ENCODE data around the gene WFS1. TPM values are rescaled to one million over a fixed set of nuclear protein-coding genes. Genes with fewer than 3 reads are reported as not detected.
A peak's percentile ranks its signal among the peaks of the same experiment; 100 is the strongest.

WFS1 gene
- total and polyA plus RNA-seq, 2 of the 4 experiments (the other 2 are of a cell fraction): 9.7 to 42.4 TPM

- Histone ChIP-seq H3K4ac (ENCODE audit: low read depth, low read length) (no peak overlapping the region), H3K23ac (ENCODE audit: low read depth, low read length) (no peak overlapping the region), H3K9me1 (ENCODE audit: insufficient read depth, low read length) (peaks cover 19% of the 10 kb centered on the region), H2BK15ac (ENCODE audit: low read depth, low read length) (no peak overlapping the region), H4K91ac (ENCODE audit: insufficient read depth, low read depth, low read length) (no peak overlapping the region), H3K9me3 (ENCODE audit: control insufficient read depth, insufficient read depth, low read length) (no peaks in the 10 kb centered on the region), H3K4me1 (ENCODE audit: control insufficient read depth, insufficient read depth, low read length) (peaks cover 2% of the 10 kb centered on the region; the same call in 1 of the 2 replicates), H2AK9ac (replicated peaks; ENCODE audit: low read depth, low read length, poor library complexity) (no peak overlapping the region), H3K36me3 (ENCODE audit: control insufficient read depth, insufficient read depth, low read length) (peaks cover 48% of the 10 kb centered on the region), H3K27me3 (ENCODE audit: control insufficient read depth, insufficient read depth, low read length) (no peaks in the 10 kb centered on the region), H3K9ac (ENCODE audit: low read depth, low read length) (no peak overlapping the region), H3K4me3 (ENCODE audit: insufficient read depth, low read depth, low read length) (no peak overlapping the region), H4K20me1 (ENCODE audit: insufficient read depth, low read length) (peaks cover 9% of the 10 kb centered on the region), H2AK5ac (ENCODE audit: low read depth, low read length) (no peak overlapping the region), H4K8ac (ENCODE audit: low read depth in 2 of 2, low read length in 2 of 2) (no peak overlapping the region), H4K5ac (ENCODE audit: low read depth, low read length) (no peak overlapping the region), H3K4me2 (ENCODE audit: low read depth, low read length) (no peak overlapping the region), H3K27ac (ENCODE audit: insufficient read depth, low read length) (no peak overlapping the region), H3K56ac (ENCODE audit: extremely low read depth, insufficient read depth, low read length) (no peak overlapping the region), H2BK120ac (ENCODE audit: low read depth, low read length) (no peak overlapping the region), H2BK20ac (ENCODE audit: low read depth, low read length) (no peak overlapping the region), H2AFZ (replicated peaks; ENCODE audit: low read length, poor library complexity) (peak overlapping the region; percentile 29), H3K14ac (replicated peaks; ENCODE audit: low read depth, low read length) (no peak overlapping the region), H3K79me1 (ENCODE audit: low read depth in 1 of 2, low read length in 2 of 2) (no peaks in the 10 kb centered on the region), H3K18ac (ENCODE audit: low read depth, low read length) (no peak overlapping the region), H2BK5ac (ENCODE audit: low read depth, low read length, poor library complexity, severe bottlenecking) (no peak overlapping the region)
- ATAC-seq (ENCODE audit: low read depth): no peak
- 96% methylated on average over 54 of the region's 55 CpGs; no CpG with 5 or more reads in 1 of the 2 experiments for WGBS, 2 experiments (ENCODE audit: extremely low coverage in 2 of 2, insufficient read length in 1 of 2)
- intact Hi-C loops (cut with micrococcal nuclease) (no loop called here), dilution Hi-C loops (cut with HindIII; ENCODE audit: low sequenced_read_pairs, unreplicated experiment) (no loop called here), in situ Hi-C loops (cut with MboI; ENCODE audit: low sequenced_read_pairs) (no loop called here)
- ChIA-PET POLR2A (ENCODE audit: unreplicated experiment) (no interaction called here), CTCF (interaction anchor here (1.8 kb wide), 1 partner anchor 29 kb away, joined by 4 read pairs; no protein-coding TSS in a partner anchor)
- DNase-seq: no peak
- no peak for TF ChIP-seq MAFK (IDR thresholded peaks at IDR 0.05; ENCODE audit: low read depth, low read length)
- TF ChIP-seq RFX5 (IDR thresholded peaks at IDR 0.05; ENCODE audit: low read depth, low read length): no peak
- TF ChIP-seq MXI1 (IDR thresholded peaks at IDR 0.05; ENCODE audit: borderline replicate concordance, low read depth, low read length): no peak
- TF ChIP-seq POLR2A (IDR thresholded peaks at IDR 0.05; ENCODE audit: low read depth, low read length): no peak
- no peak for TF ChIP-seq MAZ (IDR thresholded peaks at IDR 0.05; ENCODE audit: borderline replicate concordance, low read depth, low read length)
- no peak for TF ChIP-seq FOS (IDR thresholded peaks at IDR 0.05; ENCODE audit: low read depth, low read length)
- no peak for TF ChIP-seq SMC3 (IDR thresholded peaks at IDR 0.05; ENCODE audit: low read depth, low read length)
- TF ChIP-seq, protein P1, sequence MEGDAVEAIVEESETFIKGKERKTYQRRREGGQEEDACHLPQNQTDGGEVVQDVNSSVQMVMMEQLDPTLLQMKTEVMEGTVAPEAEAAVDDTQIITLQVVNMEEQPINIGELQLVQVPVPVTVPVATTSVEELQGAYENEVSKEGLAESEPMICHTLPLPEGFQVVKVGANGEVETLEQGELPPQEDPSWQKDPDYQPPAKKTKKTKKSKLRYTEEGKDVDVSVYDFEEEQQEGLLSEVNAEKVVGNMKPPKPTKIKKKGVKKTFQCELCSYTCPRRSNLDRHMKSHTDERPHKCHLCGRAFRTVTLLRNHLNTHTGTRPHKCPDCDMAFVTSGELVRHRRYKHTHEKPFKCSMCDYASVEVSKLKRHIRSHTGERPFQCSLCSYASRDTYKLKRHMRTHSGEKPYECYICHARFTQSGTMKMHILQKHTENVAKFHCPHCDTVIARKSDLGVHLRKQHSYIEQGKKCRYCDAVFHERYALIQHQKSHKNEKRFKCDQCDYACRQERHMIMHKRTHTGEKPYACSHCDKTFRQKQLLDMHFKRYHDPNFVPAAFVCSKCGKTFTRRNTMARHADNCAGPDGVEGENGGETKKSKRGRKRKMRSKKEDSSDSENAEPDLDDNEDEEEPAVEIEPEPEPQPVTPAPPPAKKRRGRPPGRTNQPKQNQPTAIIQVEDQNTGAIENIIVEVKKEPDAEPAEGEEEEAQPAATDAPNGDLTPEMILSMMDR (conservative IDR thresholded peaks at IDR 0.05; ENCODE audit: low read depth, low read length): no peak
- TF ChIP-seq RAD21 (IDR thresholded peaks at IDR 0.05; ENCODE audit: low read length): no peak
- no peak for TF ChIP-seq CHD1 (IDR thresholded peaks at IDR 0.05; ENCODE audit: low read depth, low read length)
- TF ChIP-seq CEBPB (IDR thresholded peaks at IDR 0.05; ENCODE audit: low read depth, low read length): no peak
- TF ChIP-seq RCOR1 (IDR thresholded peaks at IDR 0.05; ENCODE audit: insufficient replicate concordance, low read length): no peak
- no peak for TF ChIP-seq NFE2L2 (IDR thresholded peaks at IDR 0.05; ENCODE audit: low read depth, low read length)
- TF ChIP-seq, protein P2, sequence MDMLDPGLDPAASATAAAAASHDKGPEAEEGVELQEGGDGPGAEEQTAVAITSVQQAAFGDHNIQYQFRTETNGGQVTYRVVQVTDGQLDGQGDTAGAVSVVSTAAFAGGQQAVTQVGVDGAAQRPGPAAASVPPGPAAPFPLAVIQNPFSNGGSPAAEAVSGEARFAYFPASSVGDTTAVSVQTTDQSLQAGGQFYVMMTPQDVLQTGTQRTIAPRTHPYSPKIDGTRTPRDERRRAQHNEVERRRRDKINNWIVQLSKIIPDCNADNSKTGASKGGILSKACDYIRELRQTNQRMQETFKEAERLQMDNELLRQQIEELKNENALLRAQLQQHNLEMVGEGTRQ (IDR thresholded peaks at IDR 0.05; ENCODE audit: low read depth, low read length): no peak
- no peak for TF ChIP-seq BHLHE40 (IDR thresholded peaks at IDR 0.05; ENCODE audit: low read depth, low read length)
- TF ChIP-seq, protein P3, sequence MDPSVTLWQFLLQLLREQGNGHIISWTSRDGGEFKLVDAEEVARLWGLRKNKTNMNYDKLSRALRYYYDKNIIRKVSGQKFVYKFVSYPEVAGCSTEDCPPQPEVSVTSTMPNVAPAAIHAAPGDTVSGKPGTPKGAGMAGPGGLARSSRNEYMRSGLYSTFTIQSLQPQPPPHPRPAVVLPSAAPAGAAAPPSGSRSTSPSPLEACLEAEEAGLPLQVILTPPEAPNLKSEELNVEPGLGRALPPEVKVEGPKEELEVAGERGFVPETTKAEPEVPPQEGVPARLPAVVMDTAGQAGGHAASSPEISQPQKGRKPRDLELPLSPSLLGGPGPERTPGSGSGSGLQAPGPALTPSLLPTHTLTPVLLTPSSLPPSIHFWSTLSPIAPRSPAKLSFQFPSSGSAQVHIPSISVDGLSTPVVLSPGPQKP (IDR thresholded peaks at IDR 0.05; ENCODE audit: borderline replicate concordance, low read depth, low read length): no peak
- no TSS peak for BruUV-seq (replicated peaks)
Measured at GRCh38 chr4:6301732-6302442, 32.2 kb downstream of the WFS1 start.

Measured in IMR-90 (cell line).